ENCODE measurements around the gene TAF4. TPM values are rescaled to one million over a fixed set of nuclear protein-coding genes. Genes with fewer than 3 reads are reported as not detected.
A peak's percentile ranks its signal among the peaks of the same experiment; 100 is the strongest.

TAF4 gene
- total and polyA plus RNA-seq, 2 of the 13 experiments (the other 11 are each of a cell fraction or from before 2014, with no cell fraction given), result 5.9 to 12.0 TPM

GRCh38 chr20:62030834-62031434 is 34.7 kb downstream of the TAF4 start (continued):
- TF ChIP-seq RARA (CRISPR knock-in tag; IDR thresholded peaks at IDR 0.05) (peak; percentile 21), NR0B2 (CRISPR knock-in tag; IDR thresholded peaks at IDR 0.05) (peak; percentile 62; the same call in 1 of the 2 replicates), SKI (IDR thresholded peaks at IDR 0.05; ENCODE audit: partially characterized antibody) (no peak), MIXL1 (CRISPR knock-in tag; IDR thresholded peaks at IDR 0.05) (0 out of 2 replicates have a peak, but pooled peaks have one; percentile 43), HOXA5 (CRISPR knock-in tag; IDR thresholded peaks at IDR 0.05) (no peak), ZNF850 (CRISPR knock-in tag; conservative IDR thresholded peaks at IDR 0.05) (no peak), ZNF281 (CRISPR knock-in tag; IDR thresholded peaks at IDR 0.05; ENCODE audit: borderline replicate concordance) (no peak), MED8 (CRISPR knock-in tag; IDR thresholded peaks at IDR 0.05; ENCODE audit: insufficient replicate concordance) (no peak), FOSL2 (CRISPR knock-in tag; IDR thresholded peaks at IDR 0.05) (no peak), NCOA2 (CRISPR knock-in tag; IDR thresholded peaks at IDR 0.05) (no peak), ZNF546 (CRISPR knock-in tag; conservative IDR thresholded peaks at IDR 0.05) (0 out of 2 replicates have a peak, but pooled peaks have one; percentile 50), SMARCE1 (IDR thresholded peaks at IDR 0.05; ENCODE audit: borderline replicate concordance) (no peak), ELF4 (CRISPR knock-in tag; IDR thresholded peaks at IDR 0.05; ENCODE audit: borderline replicate concordance) (no peak; the same call in 1 of the 2 replicates), ZNF317 (CRISPR knock-in tag; IDR thresholded peaks at IDR 0.05) (no peak), ZNF781 (CRISPR knock-in tag; IDR thresholded peaks at IDR 0.05; ENCODE audit: borderline replicate concordance, not compliant biosample characterization) (no peak), TGIF2 (CRISPR knock-in tag; IDR thresholded peaks at IDR 0.05) (no peak), ZNF644 (CRISPR knock-in tag; IDR thresholded peaks at IDR 0.05; ENCODE audit: low read depth) (no peak), CHD2 (IDR thresholded peaks at IDR 0.05; ENCODE audit: low read depth, low read length) (no peak), AKAP8 (CRISPR knock-in tag; IDR thresholded peaks at IDR 0.05) (no peak), ETV5 (CRISPR knock-in tag; IDR thresholded peaks at IDR 0.05; ENCODE audit: borderline replicate concordance) (peak; percentile 57; the same call in 1 of the 2 replicates), ATF3 (CRISPR knock-in tag; IDR thresholded peaks at IDR 0.05) (no peak), TCF7L2 (IDR thresholded peaks at IDR 0.05; ENCODE audit: low read depth, low read length) (no peak), ARID3A (IDR thresholded peaks at IDR 0.05; ENCODE audit: low read depth, low read length) (no peak), ZNF556 (CRISPR knock-in tag; IDR thresholded peaks at IDR 0.05; ENCODE audit: borderline replicate concordance) (peak; percentile 72; the same call in 1 of the 2 replicates), ZNF7 (CRISPR knock-in tag; IDR thresholded peaks at IDR 0.05) (no peak), JARID2 (CRISPR knock-in tag; IDR thresholded peaks at IDR 0.05; ENCODE audit: insufficient replicate concordance) (no peak), DNMT1 (CRISPR knock-in tag; IDR thresholded peaks at IDR 0.05) (no peak), ZNF451 (CRISPR knock-in tag; IDR thresholded peaks at IDR 0.05) (peak; percentile 67; the same call in 1 of the 2 replicates)

Data from HepG2 (cell line).